Suppressor macrophage (primary cell): ENCODE data around the gene SH2D4B.

Experiments
- DNase-seq, 4 experiments: peaks; one replicate each; pipeline ENCODE4 v3.0.0-alpha.2; 2020 to 2022

The SH2D4B gene

DNA sequence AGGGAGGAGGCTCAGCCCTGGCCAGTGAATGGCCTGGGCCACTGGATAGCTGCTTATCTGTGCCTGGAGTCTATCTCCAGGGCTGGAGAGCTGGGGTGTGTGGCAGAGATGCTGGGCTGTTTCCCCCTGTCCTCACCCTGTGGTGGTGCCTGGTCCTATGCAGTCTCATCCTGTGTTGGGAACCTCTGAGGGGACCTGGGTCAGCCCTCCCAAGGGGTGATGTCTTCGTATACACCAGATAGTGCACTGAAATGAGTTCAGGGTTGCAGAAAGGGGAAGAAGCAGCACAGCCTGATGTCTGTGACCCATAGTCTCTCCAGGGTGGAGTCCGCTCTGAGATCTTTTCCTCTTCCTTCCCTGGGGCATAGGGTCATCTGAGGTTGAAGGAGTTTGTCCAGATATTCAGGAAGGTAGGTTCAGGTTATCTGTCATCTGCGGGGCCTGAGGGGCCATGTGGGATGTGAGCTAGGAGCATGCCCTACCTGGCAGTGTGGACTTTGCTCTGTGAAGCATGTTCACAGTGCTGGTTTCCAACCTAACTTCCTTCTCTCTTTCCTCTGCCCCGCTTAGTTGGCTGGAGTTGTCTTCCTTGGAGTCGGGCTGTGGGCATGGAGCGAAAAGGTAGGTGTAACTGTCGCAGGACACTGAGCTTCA, 33.4 kb upstream of the SH2D4B start:
- peak; percentile 64 to 81 (median 78) for DNase-seq

DNA sequence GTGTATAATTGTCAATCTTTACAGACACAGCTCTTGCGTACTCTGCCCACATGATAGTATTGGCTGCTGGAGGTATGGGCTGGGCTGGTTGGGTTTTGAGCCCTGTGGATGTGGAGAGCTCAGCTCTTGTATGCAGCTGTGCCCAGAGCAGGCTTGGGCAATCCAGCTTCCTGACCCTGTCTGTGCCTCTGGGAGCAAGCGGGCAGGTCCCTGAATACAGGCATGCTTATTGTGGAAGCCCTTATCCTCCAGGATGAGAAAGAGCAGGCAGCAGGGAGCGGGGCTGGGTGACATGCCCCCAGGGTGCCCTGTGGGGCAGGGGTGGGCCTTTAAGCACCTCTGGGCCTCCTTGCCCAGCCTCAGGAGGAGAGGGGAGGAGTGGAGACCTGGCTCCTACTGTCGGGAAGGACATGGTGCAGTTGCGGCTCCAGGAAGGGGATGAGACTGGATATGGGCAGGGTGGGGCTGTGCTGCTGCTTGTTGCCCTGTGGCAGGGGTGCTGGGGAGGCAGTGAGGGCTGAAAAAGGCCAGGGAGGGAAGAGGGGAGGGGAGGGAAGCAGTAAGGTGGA, 32.7 kb upstream of the SH2D4B start:
- no peak for DNase-seq

DNA sequence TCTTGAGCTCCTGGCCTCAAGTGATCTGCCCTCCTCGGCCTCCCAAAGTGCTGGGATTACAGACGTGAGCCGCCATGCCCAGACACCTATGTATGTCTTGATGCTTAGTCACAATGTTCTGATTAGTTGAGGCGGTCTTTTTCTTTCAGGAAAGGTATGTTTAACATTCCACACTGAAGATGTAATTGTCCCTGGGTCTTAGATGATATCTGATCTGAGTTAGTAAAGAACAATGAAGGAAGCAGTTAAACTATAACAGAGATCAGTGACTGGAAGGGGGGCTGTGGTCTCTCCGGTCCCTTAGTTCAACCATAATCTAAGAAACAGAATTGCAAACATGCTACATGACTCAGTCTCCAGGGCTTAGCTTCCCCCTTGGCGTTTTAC, 31.5 kb upstream of the SH2D4B start:
- DNase-seq: no peak

DNA sequence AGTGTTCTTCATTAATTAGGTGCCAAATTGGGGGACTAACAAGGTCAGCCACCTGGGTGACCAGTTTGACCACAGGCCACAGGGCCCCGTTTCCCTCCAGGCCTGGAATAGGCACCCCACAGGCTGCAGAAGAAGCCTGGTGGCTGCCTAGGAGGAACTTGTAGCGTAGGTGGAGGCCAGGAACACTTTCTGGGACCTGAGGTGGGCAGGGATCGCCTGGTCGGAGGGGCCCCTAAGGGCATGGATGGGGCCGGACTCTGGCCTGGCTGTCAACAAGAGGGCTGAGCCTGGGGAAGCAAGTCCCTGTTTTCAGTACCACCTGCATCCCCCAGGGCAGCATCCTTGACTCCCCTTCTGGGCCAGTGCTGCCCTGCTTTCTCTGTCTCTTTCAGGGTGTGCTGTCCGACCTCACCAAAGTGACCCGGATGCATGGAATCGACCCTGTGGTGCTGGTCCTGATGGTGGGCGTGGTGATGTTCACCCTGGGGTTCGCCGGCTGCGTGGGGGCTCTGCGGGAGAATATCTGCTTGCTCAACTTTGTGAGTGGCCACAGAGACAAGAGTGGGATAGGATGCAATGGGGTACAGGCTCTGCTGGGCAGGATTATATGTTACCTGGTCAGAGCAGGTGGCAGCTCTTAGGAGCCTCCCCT, 30.7 kb upstream of the SH2D4B start:
- DNase-seq: no peak

DNA sequence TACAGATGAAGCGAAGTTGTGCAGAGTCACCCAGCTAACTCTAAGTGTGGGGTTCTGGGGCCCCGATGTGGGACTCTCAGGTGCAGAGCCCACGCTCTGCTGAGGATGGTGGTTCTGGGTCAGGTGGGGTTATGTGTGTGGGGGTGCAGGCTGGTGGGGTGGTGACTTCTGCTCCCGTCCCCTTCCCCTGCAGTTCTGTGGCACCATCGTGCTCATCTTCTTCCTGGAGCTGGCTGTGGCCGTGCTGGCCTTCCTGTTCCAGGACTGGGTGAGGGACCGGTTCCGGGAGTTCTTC, 28.6 kb upstream of the SH2D4B start:
- DNase-seq: no peak

DNA sequence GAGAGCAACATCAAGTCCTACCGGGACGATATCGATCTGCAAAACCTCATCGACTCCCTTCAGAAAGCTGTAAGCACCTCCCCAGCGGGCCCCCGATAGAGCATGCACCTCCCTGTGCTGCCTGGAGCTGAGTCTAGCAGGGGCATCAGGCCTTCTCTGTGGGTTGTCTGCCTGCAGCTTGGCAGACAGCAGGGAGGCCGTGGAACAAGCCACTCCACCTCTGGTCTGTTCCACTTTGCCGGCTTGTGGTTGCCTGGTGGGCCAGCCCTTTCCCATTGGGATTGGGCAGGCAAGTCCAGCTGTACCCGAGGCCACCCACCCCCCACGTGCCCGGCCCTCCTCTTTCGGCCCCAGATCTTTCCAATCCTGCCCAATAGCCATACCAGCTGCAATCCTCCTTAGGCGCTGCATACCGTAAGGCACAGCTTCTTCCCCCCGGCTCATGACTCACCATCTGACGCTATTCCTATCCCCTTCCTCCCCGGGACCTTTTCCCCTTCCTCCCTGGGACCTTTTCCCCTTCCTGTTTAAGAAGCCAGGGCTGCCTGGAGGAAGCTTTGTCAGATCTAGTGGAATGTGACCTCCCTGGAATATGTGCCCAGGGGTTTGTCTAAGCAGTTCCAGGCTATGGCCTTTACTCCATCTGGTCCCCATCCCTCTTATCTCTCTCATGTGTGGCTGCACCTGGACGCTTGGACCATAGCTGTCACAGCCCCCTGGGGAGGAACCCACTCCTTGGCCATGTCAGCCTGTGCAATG, 28.1 kb upstream of the SH2D4B start:
- peak; percentile 37 to 68 (median 60) for DNase-seq

DNA sequence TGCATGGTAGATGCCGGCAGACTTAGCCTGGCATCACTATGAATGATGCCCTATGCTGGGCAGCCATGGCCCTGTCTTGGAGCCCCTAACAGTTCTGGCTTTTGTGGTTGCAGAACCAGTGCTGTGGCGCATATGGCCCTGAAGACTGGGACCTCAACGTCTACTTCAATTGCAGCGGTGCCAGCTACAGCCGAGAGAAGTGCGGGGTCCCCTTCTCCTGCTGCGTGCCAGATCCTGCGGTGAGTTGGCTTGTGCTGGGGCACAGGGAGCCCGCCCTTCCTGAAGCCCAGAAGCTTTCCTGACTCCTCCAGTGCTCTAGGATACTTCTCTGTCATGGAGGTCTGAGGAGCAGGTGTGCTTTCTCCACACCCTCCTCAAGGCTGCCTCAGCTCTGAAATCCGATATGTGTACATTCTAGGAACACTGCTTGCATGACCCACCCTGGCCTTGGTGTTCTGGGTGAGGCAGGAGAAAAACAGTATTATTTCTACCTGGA, 25.6 kb upstream of the SH2D4B start:
- no peak for DNase-seq

DNA sequence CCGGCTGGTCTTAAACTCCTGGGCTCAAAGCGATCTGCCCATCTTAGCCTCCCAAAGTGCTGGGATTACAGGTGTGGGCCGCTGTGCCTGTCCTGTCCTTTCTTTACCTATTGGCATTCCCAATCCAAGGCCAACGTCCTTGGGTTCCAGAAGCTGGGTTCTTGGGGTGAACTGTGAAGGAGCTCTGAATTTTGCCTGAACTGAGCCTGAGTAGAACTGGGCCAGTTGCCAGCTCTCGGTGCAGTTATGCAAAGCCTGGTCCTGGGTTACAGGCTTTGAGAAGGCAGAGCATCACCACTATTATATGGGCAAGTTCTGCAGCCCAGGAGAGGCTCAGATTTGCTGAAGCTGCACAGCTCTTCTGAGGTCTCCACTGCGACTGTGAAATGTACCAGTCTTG, 24.6 kb upstream of the SH2D4B start:
- DNase-seq: no peak

DNA sequence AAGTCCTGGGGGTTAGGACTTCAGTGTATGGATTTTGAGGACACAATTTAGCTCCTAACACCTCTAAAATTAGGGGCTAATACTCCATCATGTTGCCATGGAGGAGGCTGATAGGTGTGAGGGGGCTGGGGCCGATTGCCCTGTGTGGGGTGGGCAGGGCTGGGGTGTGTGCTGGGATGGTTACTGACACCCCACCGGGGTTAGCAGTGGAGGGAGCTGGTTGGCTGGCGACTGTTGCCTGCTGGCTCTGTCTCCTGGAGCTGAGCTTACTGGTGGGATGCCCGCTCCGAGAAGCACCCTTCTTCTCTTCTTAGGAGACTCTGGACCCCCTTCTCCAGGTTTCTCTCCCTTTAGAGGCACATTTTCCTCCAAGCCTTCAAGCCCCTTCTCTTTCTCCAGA, 22.2 kb upstream of the SH2D4B start:
- no peak for DNase-seq

DNA sequence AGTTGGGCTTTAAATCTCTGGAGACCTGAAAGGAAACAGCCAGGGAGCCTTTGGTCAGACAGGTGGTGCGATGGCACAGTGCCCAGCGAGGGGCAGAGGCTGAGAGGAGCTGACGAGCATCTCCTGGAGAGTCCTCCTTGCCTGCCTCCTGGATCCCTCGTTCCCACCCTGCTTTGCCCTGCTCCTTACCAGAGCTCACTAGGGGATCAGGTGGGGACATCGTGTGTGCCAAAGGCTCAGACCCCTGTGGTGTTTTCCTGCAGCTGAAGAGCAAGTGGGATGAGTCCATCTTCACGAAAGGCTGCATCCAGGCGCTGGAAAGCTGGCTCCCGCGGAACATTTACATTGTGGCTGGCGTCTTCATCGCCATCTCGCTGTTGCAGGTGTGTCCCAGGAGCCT, 21.8 kb upstream of the SH2D4B start:
- no peak for DNase-seq

DNA sequence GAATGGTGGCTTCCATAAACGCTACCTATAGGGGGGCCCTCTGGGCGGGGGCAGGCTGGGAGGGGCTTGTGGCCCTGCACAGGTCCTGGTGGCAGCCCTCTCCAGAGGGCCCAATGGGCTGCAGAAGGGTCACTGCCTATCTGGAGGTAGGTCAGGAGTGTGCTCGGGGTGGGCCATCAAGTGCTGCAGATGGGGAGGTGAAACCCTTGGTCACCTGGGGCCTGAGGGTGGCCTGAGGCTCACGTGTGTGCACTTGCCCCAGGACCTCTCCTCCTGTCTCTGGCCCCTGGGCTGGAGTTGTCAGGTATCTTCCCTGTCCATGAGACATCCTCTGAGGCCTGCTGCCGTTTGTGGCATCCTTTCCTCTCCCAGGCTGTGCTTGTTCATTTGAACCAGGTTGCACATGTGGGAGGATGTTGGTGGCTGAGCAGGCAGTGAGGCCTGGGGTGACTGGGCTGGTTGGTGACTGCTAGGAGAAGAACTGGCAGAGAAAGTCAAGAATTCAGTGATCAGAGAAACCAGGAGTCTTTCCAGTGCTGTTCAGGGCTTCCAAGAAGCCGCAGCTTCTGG, 21.1 kb upstream of the SH2D4B start:
- no peak for DNase-seq

DNA sequence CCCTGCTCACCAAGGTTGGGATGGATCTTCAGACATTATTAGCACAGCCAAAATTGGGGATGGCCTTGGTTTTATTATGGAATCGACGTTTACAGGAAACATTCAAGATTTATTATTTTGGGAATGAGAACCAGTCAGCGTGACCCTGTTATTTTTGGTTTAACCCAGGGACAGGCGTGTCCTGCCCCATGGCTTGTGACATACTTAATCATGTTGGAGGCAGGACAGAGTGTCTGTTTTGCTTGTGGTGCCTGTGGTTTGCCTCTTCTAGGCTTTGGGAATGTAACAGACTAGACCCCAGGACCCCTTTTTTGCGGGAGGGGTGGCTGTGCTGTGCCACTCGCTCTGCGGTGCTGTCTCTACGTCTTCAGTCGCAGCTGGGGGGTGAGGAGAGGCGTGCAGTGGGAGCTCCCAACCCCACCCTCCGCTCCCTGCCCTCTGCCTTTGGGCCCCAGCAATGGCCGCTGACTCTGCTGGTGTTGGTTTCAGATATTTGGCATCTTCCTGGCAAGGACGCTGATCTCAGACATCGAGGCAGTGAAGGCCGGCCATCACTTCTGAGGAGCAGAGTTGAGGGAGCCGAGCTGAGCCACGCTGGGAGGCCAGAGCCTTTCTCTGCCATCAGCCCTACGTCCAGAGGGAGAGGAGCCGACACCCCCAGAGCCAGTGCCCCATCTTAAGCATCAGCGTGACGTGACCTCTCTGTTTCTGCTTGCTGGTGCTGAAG, 20.1 kb upstream of the SH2D4B start:
- no peak for DNase-seq

DNA sequence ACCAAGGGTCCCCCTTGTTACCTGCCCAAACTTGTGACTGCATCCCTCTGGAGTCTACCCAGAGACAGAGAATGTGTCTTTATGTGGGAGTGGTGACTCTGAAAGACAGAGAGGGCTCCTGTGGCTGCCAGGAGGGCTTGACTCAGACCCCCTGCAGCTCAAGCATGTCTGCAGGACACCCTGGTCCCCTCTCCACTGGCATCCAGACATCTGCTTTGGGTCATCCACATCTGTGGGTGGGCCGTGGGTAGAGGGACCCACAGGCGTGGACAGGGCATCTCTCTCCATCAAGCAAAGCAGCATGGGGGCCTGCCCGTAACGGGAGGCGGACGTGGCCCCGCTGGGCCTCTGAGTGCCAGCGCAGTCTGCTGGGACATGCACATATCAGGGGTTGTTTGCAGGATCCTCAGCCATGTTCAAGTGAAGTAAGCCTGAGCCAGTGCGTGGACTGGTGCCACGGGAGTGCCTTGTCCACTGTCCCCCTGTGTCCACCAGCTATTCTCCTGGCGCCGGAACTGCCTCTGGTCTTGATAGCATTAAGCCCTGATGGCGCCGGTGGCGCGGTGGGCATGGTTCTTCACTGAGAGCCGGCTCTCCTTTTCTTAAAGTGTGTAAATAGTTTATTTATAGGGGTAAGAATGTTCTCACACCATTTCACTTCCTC, 19.4 kb upstream of the SH2D4B start:
- DNase-seq: peak in 3 of 4 experiments; percentile 14 to 43 (median 31)

DNA sequence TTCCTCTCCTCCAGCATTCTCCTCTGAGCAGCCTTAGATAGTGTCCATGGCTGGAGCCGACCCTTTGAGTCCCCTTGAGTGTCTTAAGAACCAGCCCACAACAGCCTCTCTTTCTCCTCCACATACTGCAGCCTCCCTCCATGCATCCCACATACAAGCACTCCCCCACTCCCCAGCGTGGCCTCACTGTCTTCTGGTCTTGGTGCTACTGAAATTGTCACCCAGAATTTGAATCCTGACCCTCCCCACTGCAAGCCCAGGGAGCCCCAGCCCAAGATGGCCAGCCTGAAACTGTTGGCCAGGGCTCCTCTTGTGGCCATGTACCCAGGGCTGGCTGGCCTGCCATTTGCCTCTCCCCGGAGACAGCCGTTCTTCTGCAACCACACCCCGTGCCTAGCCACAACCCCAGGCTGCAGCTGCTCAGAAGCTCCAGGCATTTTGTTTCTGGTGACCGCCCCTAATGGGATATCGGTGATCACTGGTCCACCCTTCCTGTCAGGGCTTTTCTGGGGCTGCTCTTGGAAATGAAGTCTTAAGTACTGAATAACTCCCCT, 18.8 kb upstream of the SH2D4B start:
- no peak for DNase-seq

DNA sequence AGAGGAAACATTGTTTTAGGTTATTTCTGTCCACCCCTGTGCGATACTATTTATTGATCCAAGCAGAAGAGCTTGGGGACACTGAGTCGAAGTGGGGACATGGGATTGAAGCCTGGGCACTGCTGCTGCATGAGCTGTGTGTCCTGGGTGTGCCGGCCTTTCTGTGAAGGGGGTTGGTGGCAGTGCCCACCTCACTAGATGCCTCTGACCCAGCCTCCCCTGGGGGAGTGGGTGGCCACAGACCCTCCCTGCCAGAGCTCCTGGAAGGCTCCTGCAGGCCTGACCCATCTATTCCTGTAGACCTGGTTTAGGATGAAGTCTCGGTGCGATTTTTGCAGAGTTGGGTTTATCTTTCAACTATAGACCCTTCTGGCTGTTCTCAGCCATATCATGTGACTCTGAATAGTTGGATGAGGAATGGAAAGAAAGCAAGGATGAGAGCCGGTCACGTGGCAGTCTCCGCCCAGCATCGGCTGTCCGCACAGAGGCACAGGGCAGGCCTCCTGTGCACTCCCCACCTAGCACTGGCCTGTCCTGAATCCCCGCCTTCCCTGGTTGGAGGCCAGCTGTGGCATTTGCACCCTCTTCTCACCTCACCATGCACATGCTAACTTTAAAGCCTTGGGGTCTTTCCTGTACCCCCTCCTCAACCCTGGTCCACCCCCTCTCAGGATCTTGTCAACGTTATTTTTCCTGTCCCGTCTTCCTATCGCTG, 17.6 kb upstream of the SH2D4B start:
- DNase-seq: no peak

DNA sequence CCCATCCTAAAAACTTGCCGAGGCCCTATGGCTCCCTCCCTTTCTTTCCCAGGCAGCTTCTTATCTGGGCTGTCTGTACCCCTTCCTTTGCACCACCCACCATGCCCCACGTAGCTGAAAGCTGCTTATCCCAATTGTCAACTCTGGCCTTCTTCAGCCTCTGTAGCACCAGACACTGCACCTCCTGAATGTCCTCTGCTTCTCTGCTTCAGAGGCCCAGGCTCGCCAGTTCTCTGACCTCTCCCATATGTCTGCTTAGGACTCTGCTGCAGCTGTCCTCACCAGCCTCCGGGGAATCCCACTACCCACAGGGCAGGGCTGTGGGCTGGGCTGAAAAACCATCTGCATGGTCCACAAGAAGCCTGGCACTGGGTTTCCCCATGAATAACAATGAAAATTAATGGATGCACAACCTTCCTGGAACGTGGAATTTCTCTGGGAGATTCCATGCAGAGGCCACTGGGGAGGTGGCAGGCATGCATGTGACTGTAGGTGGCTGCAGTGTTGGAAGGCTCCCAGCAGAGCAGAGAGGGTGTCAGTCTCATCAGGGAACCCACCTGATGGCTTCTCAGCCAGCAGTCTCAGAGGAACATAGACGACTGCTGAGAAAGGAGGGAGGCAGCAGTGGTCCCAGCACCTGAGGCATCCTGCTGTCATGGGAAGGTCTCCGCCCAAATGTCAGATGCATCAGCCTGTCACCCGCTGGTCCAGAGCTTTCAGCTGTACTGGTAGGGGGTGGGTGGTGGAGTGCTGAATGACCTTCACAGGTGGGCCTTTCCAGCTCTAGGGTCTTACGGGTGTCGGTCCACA, 16.8 kb upstream of the SH2D4B start:
- DNase-seq: no peak

DNA sequence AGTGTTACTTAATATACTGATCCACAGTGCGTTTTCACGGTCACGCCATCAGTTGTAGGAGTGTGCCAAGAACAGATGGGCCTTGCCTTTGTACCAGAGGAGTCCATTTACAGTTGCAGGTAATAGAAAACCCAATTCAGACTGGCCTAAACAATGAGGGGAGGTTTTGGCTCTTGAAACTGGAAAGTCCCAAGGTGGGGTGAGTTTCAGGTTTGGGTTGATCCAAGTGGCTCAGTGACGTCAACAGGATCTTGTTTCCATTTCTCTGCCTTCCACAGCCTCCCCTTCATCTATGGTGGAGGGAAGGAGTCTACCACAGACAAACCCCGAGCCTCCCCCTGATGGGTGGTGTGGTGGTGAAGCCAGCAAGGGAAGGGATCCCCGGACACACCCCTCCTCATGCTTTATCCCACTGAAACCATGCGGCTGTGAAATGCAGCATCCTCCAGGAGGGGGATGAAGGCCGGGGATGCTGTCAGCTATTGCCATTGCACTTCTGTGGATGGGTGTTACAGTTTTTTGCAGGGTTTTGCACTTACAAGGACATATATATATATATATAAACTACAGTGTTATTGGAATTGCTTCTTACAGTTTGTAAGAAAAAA, 14.8 kb upstream of the SH2D4B start:
- DNase-seq: no peak

DNA sequence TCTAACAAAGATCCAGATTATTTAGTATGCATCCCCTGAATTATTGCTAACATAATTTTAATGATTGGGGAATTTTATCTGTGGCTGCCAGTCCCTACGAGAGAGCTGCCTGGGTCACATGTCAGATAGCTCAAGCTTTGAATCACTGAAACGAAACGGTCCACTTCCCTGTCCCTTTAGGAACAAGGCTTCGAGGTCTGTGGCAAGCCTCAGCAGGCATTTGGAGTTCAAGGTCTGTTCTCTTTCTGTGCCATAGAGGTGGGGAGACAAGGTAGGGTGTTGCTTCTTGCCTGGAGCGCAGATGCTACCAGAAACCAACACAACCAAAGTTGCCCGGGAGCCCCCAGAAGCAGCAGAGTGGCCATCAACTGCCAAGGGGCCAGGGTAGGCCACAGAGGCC, 13.9 kb upstream of the SH2D4B start:
- peak; percentile 65 to 82 (median 76) for DNase-seq

DNA sequence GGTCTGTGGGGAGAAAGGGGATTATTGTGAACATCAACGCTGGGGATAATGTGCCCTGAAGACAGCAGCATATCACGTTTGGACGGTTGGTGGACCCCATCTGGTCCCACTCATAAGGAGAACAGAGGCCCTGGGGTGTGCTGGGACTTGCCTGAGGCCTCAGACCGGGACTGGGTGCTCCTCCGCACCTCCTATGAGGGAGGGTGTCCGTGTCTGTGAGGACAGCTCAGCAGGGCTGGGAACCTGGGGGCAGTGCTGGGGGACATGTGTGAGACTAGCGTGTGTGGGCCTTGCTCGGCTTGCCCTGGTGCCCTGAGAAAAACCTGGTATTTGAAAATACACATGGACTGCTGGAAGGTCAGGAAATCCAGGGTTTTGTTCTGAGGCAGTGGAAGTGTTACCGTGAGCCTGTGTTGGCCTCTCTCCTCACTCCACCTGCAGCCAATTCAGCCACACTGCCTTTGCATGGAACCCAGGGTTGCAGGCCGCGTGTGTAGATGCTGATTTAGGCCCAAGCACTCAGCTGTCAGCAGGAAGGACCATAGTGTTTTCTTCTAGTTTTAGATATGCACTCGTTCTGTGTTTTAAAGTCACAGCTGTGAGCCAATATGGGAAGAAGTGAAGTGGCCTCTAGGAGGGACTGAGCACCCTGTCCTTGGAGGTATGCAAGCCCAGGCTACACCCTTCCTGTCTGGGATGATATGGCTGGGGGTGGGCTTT, 13.4 kb upstream of the SH2D4B start:
- no peak for DNase-seq
